PFSK-1 (cell line): ENCODE data around the gene SPZ1.

Experiments
- FOXP2 ChIP-seq: optimal IDR thresholded peaks from 2 replicates; pipeline ENCODE3; 2011; ENCODE audit warnings: borderline replicate concordance, control low read depth, inconsistent platforms; ENCODE audit not compliant: insufficient read depth; ENCODE audit errors: extremely low read length, extremely low read depth
- POLR2AphosphoS5 ChIP-seq: IDR thresholded peaks from 2 replicates; pipeline ENCODE4 v1.6.1; 2012; ENCODE audit warnings: low read depth, mild to moderate bottlenecking, control low read depth, low read length, moderate library complexity
- SIN3A ChIP-seq: IDR thresholded peaks from 2 replicates; pipeline ENCODE4 v1.6.1; 2012; ENCODE audit warnings: mild to moderate bottlenecking, low read length, moderate library complexity, borderline replicate concordance; ENCODE audit not compliant: insufficient read depth
- TAF1 ChIP-seq: IDR thresholded peaks from 2 replicates; pipeline ENCODE4 v1.6.1; 2012; ENCODE audit warnings: low read length, control low read depth, borderline replicate concordance; ENCODE audit not compliant: insufficient read depth
- TF ChIP-seq, protein P1 (sequence below), 2 experiments: IDR thresholded peaks; 2 replicates each; pipeline versions ENCODE4 v1.6.1 to v1.8.0; 2011 to 2012; ENCODE audit warnings: low read depth in 2 of 2, low read length in 2 of 2, control low read depth in 1 of 2, inconsistent platforms in 1 of 2, mild to moderate bottlenecking in 1 of 2, moderate library complexity in 1 of 2; ENCODE audit not compliant: insufficient read depth in 1 of 2

The SPZ1 gene

GRCh38 chr5:80339116-80339515, 19.3 kb downstream of the SPZ1 start:
- TF ChIP-seq TAF1, result no peak
- no peak for TF ChIP-seq FOXP2
- no peak for TF ChIP-seq POLR2AphosphoS5
- TF ChIP-seq SIN3A, result no peak
- TF ChIP-seq, protein P1, sequence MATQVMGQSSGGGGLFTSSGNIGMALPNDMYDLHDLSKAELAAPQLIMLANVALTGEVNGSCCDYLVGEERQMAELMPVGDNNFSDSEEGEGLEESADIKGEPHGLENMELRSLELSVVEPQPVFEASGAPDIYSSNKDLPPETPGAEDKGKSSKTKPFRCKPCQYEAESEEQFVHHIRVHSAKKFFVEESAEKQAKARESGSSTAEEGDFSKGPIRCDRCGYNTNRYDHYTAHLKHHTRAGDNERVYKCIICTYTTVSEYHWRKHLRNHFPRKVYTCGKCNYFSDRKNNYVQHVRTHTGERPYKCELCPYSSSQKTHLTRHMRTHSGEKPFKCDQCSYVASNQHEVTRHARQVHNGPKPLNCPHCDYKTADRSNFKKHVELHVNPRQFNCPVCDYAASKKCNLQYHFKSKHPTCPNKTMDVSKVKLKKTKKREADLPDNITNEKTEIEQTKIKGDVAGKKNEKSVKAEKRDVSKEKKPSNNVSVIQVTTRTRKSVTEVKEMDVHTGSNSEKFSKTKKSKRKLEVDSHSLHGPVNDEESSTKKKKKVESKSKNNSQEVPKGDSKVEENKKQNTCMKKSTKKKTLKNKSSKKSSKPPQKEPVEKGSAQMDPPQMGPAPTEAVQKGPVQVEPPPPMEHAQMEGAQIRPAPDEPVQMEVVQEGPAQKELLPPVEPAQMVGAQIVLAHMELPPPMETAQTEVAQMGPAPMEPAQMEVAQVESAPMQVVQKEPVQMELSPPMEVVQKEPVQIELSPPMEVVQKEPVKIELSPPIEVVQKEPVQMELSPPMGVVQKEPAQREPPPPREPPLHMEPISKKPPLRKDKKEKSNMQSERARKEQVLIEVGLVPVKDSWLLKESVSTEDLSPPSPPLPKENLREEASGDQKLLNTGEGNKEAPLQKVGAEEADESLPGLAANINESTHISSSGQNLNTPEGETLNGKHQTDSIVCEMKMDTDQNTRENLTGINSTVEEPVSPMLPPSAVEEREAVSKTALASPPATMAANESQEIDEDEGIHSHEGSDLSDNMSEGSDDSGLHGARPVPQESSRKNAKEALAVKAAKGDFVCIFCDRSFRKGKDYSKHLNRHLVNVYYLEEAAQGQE (IDR thresholded peaks at IDR 0.05; ENCODE audit: insufficient read depth in 1 of 2, low read depth in 2 of 2, low read length in 2 of 2), result no peak

GRCh38 chr5:80341016-80341775, 21.4 kb downstream of the SPZ1 start:
- no peak for TF ChIP-seq SIN3A

GRCh38 chr5:80343067-80343466, 23.3 kb downstream of the SPZ1 start:
- TF ChIP-seq TAF1 (no peak), SIN3A (no peak), FOXP2 (no peak)
- TF ChIP-seq, protein P1 (IDR thresholded peaks at IDR 0.05; ENCODE audit: insufficient read depth in 1 of 2, low read depth in 2 of 2, low read length in 2 of 2), result no peak

GRCh38 chr5:80346055-80346454, 26.3 kb downstream of the SPZ1 start:
- no peak for TF ChIP-seq POLR2AphosphoS5
- no peak for TF ChIP-seq TAF1
- TF ChIP-seq SIN3A, result no peak
- no peak for TF ChIP-seq FOXP2
- TF ChIP-seq, protein P1 (IDR thresholded peaks at IDR 0.05; ENCODE audit: insufficient read depth in 1 of 2, low read depth in 2 of 2, low read length in 2 of 2), result no peak

DNA sequence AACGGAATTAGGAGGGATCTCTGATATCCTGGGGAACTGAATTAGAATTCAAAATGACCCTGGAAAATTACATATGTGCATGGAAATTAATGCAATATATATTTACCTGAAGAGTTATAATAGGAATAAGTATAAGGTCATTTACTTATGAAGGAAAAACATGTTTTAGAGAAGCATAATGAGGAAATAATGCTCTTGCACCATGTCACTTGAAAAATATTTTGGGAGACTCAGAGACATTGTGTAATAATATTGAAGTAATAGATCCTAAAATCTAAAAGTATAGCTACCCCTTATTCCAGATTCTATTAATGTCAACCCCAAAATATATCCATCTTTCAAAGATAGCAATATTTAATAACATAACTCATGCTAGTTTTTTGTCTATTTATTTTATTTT, 28.4 kb downstream of the SPZ1 start:
- TF ChIP-seq, protein P1 (IDR thresholded peaks at IDR 0.05; ENCODE audit: insufficient read depth in 1 of 2, low read depth in 2 of 2, low read length in 2 of 2), result no peak
- TF ChIP-seq SIN3A (no peak), FOXP2 (no peak)
